ENCODE measurements around the gene CSAD. TPM values are rescaled to one million over a fixed set of nuclear protein-coding genes. Genes with fewer than 3 reads are reported as not detected.

Gene CSAD
- total RNA-seq, 1 donor from 2014 or later: 24.3 TPM

DNA sequence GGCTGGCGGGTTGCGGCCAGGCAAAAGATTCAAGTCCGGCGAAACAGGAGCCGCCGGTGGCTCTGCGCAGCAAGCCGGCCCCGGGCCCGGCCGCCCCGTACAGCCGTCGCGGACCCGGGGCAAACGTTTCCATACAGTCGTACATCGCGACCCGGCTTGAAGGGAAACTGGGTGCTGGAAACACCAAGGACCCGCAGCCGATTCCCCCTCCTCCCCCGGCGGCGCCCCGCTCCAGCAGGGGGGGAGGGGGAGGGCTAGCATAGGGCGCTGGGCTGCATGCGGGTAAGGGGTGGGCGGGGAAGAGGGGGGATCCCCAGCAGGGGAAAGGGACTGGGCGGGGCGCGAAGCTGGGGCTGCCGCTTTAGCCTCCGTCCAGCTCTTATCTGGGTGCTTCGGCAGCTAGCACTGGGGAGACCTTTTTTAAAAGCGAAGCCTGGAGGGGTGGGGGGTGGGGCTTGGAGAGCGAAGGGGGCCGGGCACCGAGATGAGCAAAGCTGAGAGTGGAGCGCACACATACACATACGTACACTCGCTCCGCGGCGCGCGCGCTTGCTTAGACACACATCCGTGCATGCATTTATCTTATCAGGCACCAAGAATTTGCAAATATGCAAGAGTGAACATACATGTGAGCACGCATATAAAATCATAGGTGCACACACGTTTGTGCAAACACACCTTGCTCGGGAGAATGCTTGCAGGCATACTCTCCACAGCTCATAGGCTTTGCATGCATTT is 39.4 kb upstream of the CSAD start:
- TF ChIP-seq, protein P1, sequence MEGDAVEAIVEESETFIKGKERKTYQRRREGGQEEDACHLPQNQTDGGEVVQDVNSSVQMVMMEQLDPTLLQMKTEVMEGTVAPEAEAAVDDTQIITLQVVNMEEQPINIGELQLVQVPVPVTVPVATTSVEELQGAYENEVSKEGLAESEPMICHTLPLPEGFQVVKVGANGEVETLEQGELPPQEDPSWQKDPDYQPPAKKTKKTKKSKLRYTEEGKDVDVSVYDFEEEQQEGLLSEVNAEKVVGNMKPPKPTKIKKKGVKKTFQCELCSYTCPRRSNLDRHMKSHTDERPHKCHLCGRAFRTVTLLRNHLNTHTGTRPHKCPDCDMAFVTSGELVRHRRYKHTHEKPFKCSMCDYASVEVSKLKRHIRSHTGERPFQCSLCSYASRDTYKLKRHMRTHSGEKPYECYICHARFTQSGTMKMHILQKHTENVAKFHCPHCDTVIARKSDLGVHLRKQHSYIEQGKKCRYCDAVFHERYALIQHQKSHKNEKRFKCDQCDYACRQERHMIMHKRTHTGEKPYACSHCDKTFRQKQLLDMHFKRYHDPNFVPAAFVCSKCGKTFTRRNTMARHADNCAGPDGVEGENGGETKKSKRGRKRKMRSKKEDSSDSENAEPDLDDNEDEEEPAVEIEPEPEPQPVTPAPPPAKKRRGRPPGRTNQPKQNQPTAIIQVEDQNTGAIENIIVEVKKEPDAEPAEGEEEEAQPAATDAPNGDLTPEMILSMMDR (IDR thresholded peaks at IDR 0.05): no peak
- no peak for DNase-seq (ENCODE audit: low spot score)
- Mint-ChIP-seq H3K36me3 (ENCODE audit: low read depth) (no peaks in the 10 kb centered on the region), H3K4me1 (ENCODE audit: low read depth) (peaks cover 58% of the 10 kb centered on the region), H3K4me3 (ENCODE audit: unreplicated experiment) (peak overlapping the region; percentile 86), H3K9me3 (ENCODE audit: low read depth) (no peaks in the 10 kb centered on the region), H3K27me3 (ENCODE audit: low read depth) (no peaks in the 10 kb centered on the region), H3K27ac (ENCODE audit: unreplicated experiment) (peak overlapping the region; percentile 96)

DNA sequence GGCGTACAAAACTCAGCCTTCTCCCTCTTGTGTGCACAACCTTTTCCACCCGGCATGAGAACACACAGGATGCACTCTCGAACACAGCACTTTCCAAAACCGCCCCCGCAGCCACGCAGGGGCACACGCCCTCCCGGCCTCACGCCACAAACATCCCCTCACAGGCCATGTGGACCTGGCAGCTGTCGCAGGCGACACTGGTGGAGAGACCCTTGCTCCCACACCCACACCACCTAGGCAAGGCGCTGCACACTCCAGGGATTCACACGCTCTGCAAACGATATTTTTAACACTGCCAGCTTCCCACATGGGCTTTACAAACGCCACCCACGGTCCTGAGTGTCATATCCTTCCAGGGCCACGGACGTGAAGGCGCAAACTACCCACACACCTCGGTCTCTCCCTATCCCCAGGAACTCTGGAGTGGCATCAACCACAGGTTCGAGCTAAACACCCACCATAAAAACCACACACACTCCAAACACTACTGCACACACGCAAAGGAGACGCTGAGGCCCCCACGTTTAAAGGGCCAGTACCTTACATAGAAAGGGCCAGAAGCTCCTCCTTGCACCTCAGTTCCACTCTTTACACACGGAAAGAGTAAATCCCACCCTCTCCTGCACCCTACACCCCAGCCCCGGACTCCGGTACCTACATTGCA is 38.7 kb upstream of the CSAD start:
- peak overlapping the region; percentile 66 for H3K27ac Mint-ChIP-seq (ENCODE audit: unreplicated experiment)
- peaks cover 2% of the 10 kb centered on the region for H3K36me3 Mint-ChIP-seq (ENCODE audit: low read depth)
- TF ChIP-seq, protein P1 (IDR thresholded peaks at IDR 0.05): no peak
- H3K27me3 Mint-ChIP-seq (ENCODE audit: low read depth): no peaks in the 10 kb centered on the region
- no peaks in the 10 kb centered on the region for H3K9me3 Mint-ChIP-seq (ENCODE audit: low read depth)
- H3K4me1 Mint-ChIP-seq (ENCODE audit: low read depth): peaks cover 56% of the 10 kb centered on the region
- peak; percentile 28 for DNase-seq (ENCODE audit: low spot score)
- H3K4me3 Mint-ChIP-seq (ENCODE audit: unreplicated experiment): peak overlapping the region; percentile 86

DNA sequence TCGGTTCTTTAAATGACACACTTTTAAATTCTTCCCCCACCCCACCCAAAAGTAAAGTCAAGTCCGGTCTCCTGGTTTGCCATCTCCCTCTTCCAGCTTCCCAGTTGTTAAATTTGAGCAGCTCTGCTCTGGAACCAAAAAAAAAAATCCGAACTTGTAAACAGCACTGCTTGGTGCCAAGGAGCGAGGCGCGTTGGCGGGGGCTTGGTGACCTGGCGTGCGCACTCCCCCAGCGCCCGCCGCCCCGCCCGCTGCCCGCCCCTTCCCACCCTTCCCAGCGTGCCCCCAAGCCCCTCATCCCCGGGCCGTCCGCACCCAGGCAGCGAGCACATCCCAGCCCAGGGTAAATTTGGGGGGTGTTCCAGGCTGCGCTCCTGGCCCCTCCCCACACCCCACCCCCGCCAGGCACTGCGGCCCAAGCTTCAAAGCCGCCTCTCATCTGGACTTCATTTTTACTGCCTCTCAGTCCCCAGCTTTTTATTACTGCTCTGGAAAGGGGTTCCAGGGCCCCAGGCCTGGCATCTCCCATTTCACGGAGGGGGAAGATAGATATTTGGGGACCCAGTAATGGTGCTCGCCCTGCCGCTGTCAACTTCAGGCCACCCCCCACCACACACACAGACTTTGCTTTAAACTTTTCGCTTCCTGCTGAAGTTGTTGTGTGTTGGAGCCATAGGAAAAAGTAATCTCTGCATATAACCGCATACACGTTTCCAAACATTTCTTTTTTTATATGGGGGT is 38.0 kb upstream of the CSAD start:
- peak overlapping the region; percentile 86 for H3K4me3 Mint-ChIP-seq (ENCODE audit: unreplicated experiment)
- no peak for DNase-seq (ENCODE audit: low spot score)
- no peaks in the 10 kb centered on the region for H3K27me3 Mint-ChIP-seq (ENCODE audit: low read depth)

DNA sequence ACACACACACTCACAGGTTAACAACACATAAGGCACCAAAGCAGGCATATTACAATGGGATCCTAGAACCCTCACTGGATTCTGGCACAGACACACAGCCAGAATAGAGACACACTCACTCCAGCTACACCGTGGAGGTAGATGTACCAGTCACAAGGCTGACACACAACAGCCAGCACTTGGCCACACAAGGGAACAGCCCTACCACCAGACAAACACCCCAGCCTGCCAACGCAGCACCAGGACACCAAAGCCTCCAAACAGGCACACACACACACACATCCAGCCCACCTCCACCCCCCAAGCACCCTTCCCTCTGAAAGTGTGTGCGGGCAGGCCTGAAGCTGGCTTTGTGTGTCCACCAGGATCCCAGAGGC is 37.2 kb upstream of the CSAD start:
- Mint-ChIP-seq H3K4me3 (ENCODE audit: unreplicated experiment) (no peak overlapping the region), H3K36me3 (ENCODE audit: low read depth) (peaks cover 5% of the 10 kb centered on the region), H3K27ac (ENCODE audit: unreplicated experiment) (no peak overlapping the region), H3K27me3 (ENCODE audit: low read depth) (no peaks in the 10 kb centered on the region), H3K4me1 (ENCODE audit: low read depth) (peaks cover 47% of the 10 kb centered on the region), H3K9me3 (ENCODE audit: low read depth) (no peaks in the 10 kb centered on the region)
- DNase-seq (ENCODE audit: low spot score): no peak
- TF ChIP-seq, protein P1 (IDR thresholded peaks at IDR 0.05): no peak

More for the DNA sequence above, 38.0 kb upstream of the CSAD start:
- peaks cover 5% of the 10 kb centered on the region for H3K36me3 Mint-ChIP-seq (ENCODE audit: low read depth)
- no peak overlapping the region for H3K27ac Mint-ChIP-seq (ENCODE audit: unreplicated experiment)
- TF ChIP-seq, protein P1 (IDR thresholded peaks at IDR 0.05): no peak
- H3K9me3 Mint-ChIP-seq (ENCODE audit: low read depth): no peaks in the 10 kb centered on the region
- peaks cover 52% of the 10 kb centered on the region for H3K4me1 Mint-ChIP-seq (ENCODE audit: low read depth)

All from chondrocyte (in vitro differentiated cells).